ENCODE data around the gene L1CAM.

L1CAM gene

DNA sequence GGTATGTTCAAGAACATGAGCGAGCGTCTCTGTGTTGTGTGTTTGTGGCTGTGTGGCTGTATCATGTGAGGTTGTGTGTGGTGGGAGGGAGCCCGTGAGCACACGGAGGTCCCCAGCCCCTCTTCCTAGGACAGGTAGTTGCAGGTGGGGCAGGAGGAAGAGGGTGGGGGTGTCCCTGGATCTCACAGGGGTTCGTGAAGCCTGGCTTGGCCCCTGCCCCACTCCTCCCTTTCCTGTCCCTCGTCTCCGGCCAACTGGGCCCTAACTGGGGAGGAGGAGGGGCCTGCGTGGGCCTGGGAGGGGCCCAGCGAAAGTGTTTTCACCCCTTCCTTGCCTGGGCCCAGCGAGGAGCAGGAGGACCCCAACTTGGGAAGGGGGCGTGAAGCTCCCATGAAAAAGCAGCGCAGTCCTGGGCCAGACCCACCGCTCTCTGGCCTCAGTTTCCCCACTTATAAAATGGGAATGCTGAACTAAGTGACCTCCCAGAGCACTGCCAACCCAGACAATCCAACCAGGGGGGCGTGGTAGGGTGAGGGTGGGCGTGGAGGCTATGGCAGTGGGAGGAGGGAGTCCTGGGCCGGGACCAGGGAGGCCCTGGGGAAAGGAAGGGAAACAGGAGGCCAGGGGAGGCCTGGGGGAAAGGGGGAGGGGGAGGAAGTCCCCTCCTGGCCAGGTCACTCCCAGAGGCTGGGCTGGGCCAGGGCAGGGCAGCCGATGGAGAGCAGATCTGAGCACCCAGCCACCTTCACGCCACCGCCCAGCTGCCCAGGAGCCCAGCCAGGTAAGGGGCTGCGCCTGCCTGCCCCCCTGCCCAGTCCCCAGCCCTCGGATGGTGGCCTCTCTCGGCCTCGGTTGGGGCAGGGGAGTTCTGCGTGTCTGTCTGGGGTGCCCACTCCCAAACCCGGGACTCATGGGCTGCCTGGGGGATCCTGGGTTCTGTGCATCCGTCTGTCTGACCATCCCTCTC, 18.3 kb upstream of the L1CAM start, which contains the start of gene AVPR2:
Gene AVPR2 (plus strand): TSS at position 683 of the 967 bp plus-strand sequence. CDS start 473 bp downstream, outside the sequence.
- H3K27ac ChIP-seq = peak within 1 kb of the TSS in 10 of 11 experiments; percentile 37 to 67 (median 59); a peak in 20 of 22 replicates

DNA sequence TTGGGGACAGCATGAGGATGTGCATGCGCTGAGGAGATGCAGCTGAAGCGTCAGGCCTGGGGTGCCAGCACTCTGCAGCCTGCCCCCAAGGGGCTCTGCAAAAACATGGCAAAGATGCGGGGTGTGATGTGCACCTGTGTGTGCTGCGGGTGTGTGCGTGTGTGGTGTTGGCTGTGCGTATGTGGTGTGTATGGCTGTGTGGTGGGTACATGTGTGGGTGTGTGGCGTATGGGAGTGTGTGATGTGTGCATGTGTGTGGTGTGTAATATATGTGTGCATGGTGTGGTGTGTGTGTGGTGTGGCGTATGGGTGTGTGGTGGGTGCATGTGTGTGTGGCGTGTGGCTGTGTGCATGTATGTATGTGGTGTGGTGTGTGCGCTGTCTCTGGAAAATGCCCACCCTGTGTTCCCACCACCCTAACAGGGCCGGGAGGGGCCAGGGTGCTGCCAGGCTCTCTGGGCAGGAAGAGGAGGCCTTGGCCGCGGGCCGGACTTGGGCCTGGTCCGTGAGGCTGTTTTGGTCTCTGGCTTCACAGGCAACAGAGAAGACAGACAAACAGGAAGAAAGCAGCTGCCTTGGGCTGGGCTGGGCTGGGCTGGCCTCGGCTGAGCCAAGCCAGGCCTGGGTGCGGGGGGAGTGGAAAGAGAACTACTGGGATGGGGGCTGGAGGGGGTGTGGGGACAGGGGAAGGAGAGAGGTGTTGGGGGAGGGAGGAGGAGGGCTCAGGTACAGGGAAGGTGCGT, 17.4 kb upstream of the L1CAM start:
- peak overlapping the region in 9 of 11 experiments; percentile 37 to 73 (median 59); a peak in 14 of 22 replicates for H3K27ac ChIP-seq
- peaks cover 56 to 70% (median 64%) of the 10 kb centered on the region in 10 experiments for H3K4me1 ChIP-seq
- peaks cover 0 to 20% (median 9%) of the 10 kb centered on the region in 11 experiments; a peak in 9 of 22 replicates for H3K36me3 ChIP-seq
- peaks cover 64 to 95% (median 86%) of the 10 kb centered on the region in 11 experiments for H3K27me3 ChIP-seq
- peaks cover 0 to 15% (median 6%) of the 10 kb centered on the region in 11 experiments; a peak in 9 of 22 replicates for H3K9me3 ChIP-seq (replicated peaks in 1 of 11)
- TF ChIP-seq Cebpa-rat (IDR thresholded peaks at IDR 0.05) = no peak
- H4K20me1 ChIP-seq = peaks cover 18 to 66% (median 40%) of the 10 kb centered on the region in 11 experiments; a peak in 20 of 22 replicates
- peak overlapping the region; percentile 64 to 79 (median 70) for H3K4me2 ChIP-seq
- no peak overlapping the region for H3K4me3 ChIP-seq
- peak overlapping the region in 8 of 11 experiments; percentile 17 to 69 (median 44); a peak in 9 of 22 replicates for H3K9ac ChIP-seq

More for the DNA sequence above, 18.3 kb upstream of the L1CAM start, which contains the start of gene AVPR2:
- H3K4me3 ChIP-seq = no peak within 1 kb of the TSS
- no peak for TF ChIP-seq Cebpa-rat (IDR thresholded peaks at IDR 0.05)
- H3K9me3 ChIP-seq (replicated peaks in 1 of 11) = peaks cover 0 to 7% (median under 1%) of the 10 kb centered on the region in 11 experiments; a peak in 9 of 22 replicates
- peaks cover 0 to 28% (median 16%) of the 10 kb centered on the region in 11 experiments; a peak in 10 of 22 replicates for H3K36me3 ChIP-seq
- peaks cover 56 to 74% (median 66%) of the 10 kb centered on the region in 10 experiments for H3K4me1 ChIP-seq
- peaks cover 55 to 95% (median 84%) of the 10 kb centered on the region in 11 experiments for H3K27me3 ChIP-seq
- peaks cover 26 to 74% (median 46%) of the 10 kb centered on the region in 11 experiments; a peak in 20 of 22 replicates for H4K20me1 ChIP-seq
- peak within 1 kb of the TSS; percentile 64 to 79 (median 70) for H3K4me2 ChIP-seq
- peak within 1 kb of the TSS in 10 of 11 experiments; percentile 17 to 69 (median 40); a peak in 13 of 22 replicates for H3K9ac ChIP-seq

DNA sequence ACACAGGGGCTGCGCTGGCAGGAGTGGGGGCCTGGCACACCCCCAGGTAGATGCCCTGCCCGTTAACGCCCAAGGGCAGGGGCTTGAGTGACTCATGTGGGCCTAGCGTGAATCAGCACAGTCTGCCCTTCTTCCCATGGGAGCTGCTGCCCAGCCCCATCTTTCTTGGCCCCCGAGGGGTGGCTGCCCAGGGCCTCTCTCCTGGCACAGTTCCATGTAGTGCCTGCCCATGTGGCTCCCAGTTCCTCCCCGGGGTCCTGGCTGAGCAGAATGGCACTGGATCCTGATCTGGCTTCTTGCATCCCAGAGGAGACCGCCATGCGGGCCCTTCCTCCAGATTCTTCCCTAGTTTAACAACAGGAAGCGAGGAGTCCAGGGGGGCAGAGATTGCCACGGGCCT, 16.4 kb upstream of the L1CAM start:
- Histone ChIP-seq H3K9ac (peak overlapping the region in 7 of 11 experiments; percentile 41 to 65 (median 54); a peak in 8 of 22 replicates), H3K36me3 (peaks cover 0 to 10% (median under 1%) of the 10 kb centered on the region in 11 experiments; a peak in 6 of 22 replicates), H3K4me3 (no peak overlapping the region), H3K27ac (peak overlapping the region in 10 of 11 experiments; percentile 40 to 79 (median 66); a peak in 16 of 22 replicates), H3K4me2 (peak overlapping the region; percentile 64 to 79 (median 70)), H3K9me3 (replicated peaks in 1 of 11) (peaks cover 0 to 15% (median 6%) of the 10 kb centered on the region in 11 experiments; a peak in 9 of 22 replicates), H3K4me1 (peaks cover 56 to 69% (median 64%) of the 10 kb centered on the region in 10 experiments), H4K20me1 (peaks cover 10 to 56% (median 31%) of the 10 kb centered on the region in 11 experiments; a peak in 20 of 22 replicates), H3K27me3 (peaks cover 66 to 95% (median 87%) of the 10 kb centered on the region in 11 experiments)
- no peak for TF ChIP-seq Cebpa-rat (IDR thresholded peaks at IDR 0.05)

DNA sequence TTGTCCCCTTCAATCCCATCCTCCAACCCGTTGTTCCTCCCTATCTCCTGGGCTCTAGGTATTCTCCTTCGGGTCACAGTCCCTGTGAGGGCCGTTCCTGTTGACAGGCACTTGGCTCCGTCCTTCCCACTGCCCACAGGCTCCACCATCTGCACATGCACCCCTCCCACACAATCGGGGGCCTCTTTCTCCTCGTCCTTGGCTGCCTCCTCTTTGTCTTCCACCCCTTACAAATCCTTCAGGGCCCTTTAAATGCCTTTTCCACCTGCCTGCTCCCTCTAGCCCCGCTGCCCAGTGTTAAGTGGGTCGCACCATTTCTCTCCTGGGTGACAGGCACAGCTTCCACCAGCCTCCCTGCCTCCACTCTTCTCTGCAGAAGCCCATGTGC, 15.8 kb upstream of the L1CAM start:
- Histone ChIP-seq H3K36me3 (peaks cover 0 to 5% (median 0%) of the 10 kb centered on the region in 11 experiments; a peak in 1 of 22 replicates), H3K9me3 (replicated peaks in 1 of 11) (peaks cover 0 to 15% (median 6%) of the 10 kb centered on the region in 11 experiments; a peak in 10 of 22 replicates), H3K4me2 (peak overlapping the region; percentile 64 to 79 (median 70)), H4K20me1 (peaks cover 4 to 49% (median 24%) of the 10 kb centered on the region in 11 experiments; a peak in 20 of 22 replicates), H3K9ac (peak overlapping the region in 10 of 11 experiments; percentile 30 to 69 (median 58); a peak in 16 of 22 replicates), H3K4me1 (peaks cover 56 to 69% (median 61%) of the 10 kb centered on the region in 10 experiments), H3K27me3 (peaks cover 68 to 95% (median 87%) of the 10 kb centered on the region in 11 experiments), H3K27ac (peak overlapping the region; percentile 60 to 79 (median 69); a peak in 21 of 22 replicates), H3K4me3 (no peak overlapping the region)
- TF ChIP-seq Cebpa-rat (IDR thresholded peaks at IDR 0.05) = no peak

DNA sequence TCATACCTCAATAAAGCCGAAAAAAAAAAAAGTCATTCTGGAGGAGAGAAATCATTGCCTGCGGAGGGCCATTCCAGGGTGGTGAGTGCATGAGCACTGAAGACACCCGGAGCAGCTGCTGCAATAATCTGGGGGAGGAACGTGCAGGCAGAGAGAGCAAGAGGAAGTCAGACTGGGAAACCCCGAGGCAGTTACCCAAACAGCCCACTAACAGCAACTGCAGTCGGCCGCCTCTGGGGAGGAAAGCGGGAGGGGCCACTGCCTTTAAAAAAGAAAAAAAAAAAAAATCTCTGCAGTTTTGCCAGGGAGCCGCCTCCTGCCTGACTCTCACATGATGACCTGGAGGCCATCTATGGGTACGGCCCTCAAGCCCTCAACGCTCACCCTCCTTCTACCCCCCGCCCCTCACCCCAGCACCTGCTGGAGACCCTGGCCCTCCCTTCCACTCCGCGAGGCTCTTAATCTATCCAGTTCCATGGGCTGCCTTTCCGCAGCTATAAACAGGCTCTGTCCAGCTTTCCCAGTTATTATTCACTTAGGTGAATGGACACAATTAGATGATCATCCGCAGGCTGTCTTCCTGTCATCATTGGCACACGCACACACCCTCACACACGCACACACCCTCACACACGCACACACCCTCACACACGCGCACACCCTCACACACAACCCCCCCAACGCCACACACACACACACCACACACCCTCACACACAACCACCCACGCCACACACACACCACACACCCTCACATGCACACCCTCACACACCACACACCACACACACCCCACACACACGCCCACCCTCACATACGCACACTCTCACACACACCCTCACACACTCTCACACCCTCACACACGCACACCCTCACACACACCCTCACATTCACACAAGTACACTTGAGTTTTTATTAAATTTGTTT, 15.1 kb upstream of the L1CAM start:
- peak overlapping the region in 10 of 11 experiments; percentile 39 to 69 (median 58); a peak in 18 of 22 replicates for H3K9ac ChIP-seq
- peak overlapping the region; percentile 65 to 79 (median 70) for H3K4me2 ChIP-seq

DNA sequence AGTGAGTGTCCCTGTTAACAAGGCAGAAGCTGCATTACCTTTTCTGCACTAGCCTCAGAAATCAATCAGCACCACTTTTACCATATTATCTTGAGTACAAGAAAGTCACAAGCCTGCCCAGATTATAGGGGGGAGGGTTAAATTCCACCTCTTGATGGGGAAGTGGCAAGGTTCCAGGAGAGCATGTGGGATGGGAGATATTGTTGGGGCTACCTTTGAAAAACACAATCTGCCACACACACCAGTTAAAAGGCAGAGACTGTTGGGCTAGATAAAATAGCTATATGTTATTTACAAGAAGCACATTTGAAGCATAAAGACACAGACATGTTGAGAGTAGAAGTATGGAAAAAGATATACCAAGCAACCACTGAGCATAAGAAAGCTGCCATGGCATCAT, 11.9 kb upstream of the L1CAM start:
- H3K27me3 ChIP-seq = peaks cover 91 to 100% (median 100%) of the 10 kb centered on the region in 11 experiments
- H3K4me1 ChIP-seq = peaks cover 34 to 51% (median 43%) of the 10 kb centered on the region in 10 experiments
- no peak overlapping the region for H3K27ac ChIP-seq
- no peaks in the 10 kb centered on the region for H3K36me3 ChIP-seq
- no peak overlapping the region for H3K4me3 ChIP-seq
- TF ChIP-seq Cebpa-rat (IDR thresholded peaks at IDR 0.05) = no peak
- peaks cover 0 to 15% (median 7%) of the 10 kb centered on the region in 11 experiments; a peak in 8 of 22 replicates for H4K20me1 ChIP-seq
- H3K4me2 ChIP-seq = no peak overlapping the region
- H3K9ac ChIP-seq = no peak overlapping the region
- peaks cover 15 to 40% (median 26%) of the 10 kb centered on the region in 11 experiments; a peak in 20 of 22 replicates for H3K9me3 ChIP-seq (replicated peaks in 1 of 11)

More for the DNA sequence above, 15.1 kb upstream of the L1CAM start:
- Histone ChIP-seq H3K36me3 (no peaks in the 10 kb centered on the region), H3K27ac (peak overlapping the region; percentile 60 to 79 (median 69); a peak in 21 of 22 replicates), H3K9me3 (replicated peaks in 1 of 11) (peaks cover 4 to 22% (median 11%) of the 10 kb centered on the region in 11 experiments; a peak in 16 of 22 replicates), H3K4me3 (peak overlapping the region in 1 of 10 experiments; percentile 28; a peak in 1 of 20 replicates), H4K20me1 (peaks cover 0 to 43% (median 18%) of the 10 kb centered on the region in 11 experiments; a peak in 18 of 22 replicates), H3K27me3 (peaks cover 68 to 95% (median 87%) of the 10 kb centered on the region in 11 experiments), H3K4me1 (peaks cover 53 to 66% (median 60%) of the 10 kb centered on the region in 10 experiments)
- TF ChIP-seq Cebpa-rat (IDR thresholded peaks at IDR 0.05) = peak in 8 of 11 experiments; percentile 17 to 97 (median 68); a peak in 12 of 22 replicates

DNA sequence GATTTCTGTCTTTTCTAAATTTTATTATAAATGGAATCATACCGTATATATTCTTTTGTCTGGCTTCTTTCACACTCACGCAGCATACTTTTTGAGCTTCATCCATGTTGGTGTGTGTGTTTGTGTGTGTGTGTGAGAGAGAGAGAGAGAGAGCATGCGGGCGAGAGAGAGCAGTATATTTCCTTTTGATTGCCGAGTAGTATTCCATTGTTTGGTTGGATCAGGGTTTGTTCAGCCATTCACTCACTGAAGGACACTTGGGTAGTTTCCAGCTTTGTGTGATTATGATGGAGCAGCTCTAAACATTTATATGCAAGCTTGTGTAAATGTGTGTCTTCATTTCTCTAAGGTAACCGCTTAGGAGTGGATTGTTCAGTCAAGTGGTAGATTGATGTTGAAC, 3.1 kb upstream of the L1CAM start:
- Histone ChIP-seq H3K4me3 (no peak overlapping the region), H3K36me3 (no peaks in the 10 kb centered on the region), H3K27ac (no peak overlapping the region), H3K9me3 (replicated peaks in 1 of 11) (peaks cover 0 to 47% (median 22%) of the 10 kb centered on the region in 11 experiments; a peak in 10 of 22 replicates), H3K27me3 (peaks cover 59 to 98% (median 92%) of the 10 kb centered on the region in 11 experiments), H3K9ac (no peak overlapping the region), H3K4me1 (peaks cover 21 to 43% (median 32%) of the 10 kb centered on the region in 10 experiments), H3K4me2 (no peak overlapping the region), H4K20me1 (peaks cover 0 to 30% (median 10%) of the 10 kb centered on the region in 11 experiments; a peak in 15 of 22 replicates)
- no peak for TF ChIP-seq Cebpa-rat (IDR thresholded peaks at IDR 0.05)

Measured in BLaER1 treated with 17β-estradiol and CSF1 and Interleukin-3, amounts not matched to agents 10 nM and 100 nM (cell line).